Motor neuron (in vitro differentiated cells): ENCODE data around the gene EXOSC6. TPM values are rescaled to one million over a fixed set of nuclear protein-coding genes. Genes with fewer than 3 reads are reported as not detected.
A peak's percentile ranks its signal among the peaks of the same experiment; 100 is the strongest.
"Not testable (repeated sequence)": the region's sequence is repeated elsewhere in the genome, so short reads cannot be mapped to it uniquely, and the experiment has no call there.

Source experiments
- ATAC-seq, 8 experiments: fragments of 200-7000 bp; cut with Tn5 transposase; replicated peaks in 6 of 8; 2 replicates each; pipeline ENCODE4 v1.8.0; 2021; ENCODE audit warnings: mild to moderate bottlenecking in 8 of 8, moderate library complexity in 8 of 8
- H3K27ac ChIP-seq, 2 donors: fragments of 250-450 bp; sonication (Bioruptor Pico); 2 replicates each; pipeline ENCODE4 v1.9.0; 2021; ENCODE audit warnings: antibody characterized with exemption in 2 of 2, mild to moderate bottlenecking in 2 of 2, moderate library complexity in 1 of 2
- H3K4me1 ChIP-seq, 2 donors: fragments of 250-450 bp; sonication (Bioruptor Pico); replicated peaks in 1 of 2; 2 replicates each; pipeline ENCODE4 v1.6.1; 2021; ENCODE audit warnings: antibody characterized with exemption in 2 of 2, mild to moderate bottlenecking in 2 of 2, moderate library complexity in 1 of 2
- H3K4me3 ChIP-seq, 5 donors: fragments of 250-450 bp; sonication (Bioruptor Pico); 2 replicates each; pipeline ENCODE4 v1.9.0; 2021; ENCODE audit warnings: antibody characterized with exemption in 5 of 5, mild to moderate bottlenecking in 5 of 5, moderate library complexity in 4 of 5
- WGBS, 10 experiments: fragments of 450-650 bp; shearing (Covaris generic); methylation state at CpG; one replicate each; pipeline ENCODE4 v1.0.0; 2022; 5-methylcytosine and 5-hydroxymethylcytosine counted together
- in situ Hi-C, 9 experiments: fragments of 400-800 bp; cut with MboI; loops; one replicate each; pipeline ENCODE4 v1.15.0; 2021; ENCODE audit warnings: low sequenced_read_pairs in 9 of 9, low pct_unique_long_range_greater_than_20kb in 2 of 9; ENCODE audit not compliant: unreplicated experiment in 9 of 9
- total RNA-seq, 8 experiments: library from RNA; unstranded; fragments of 300-600 nt; gene quantifications; 2 replicates each; pipeline versions ENCODE4 v1.2.3 to v1.2.4, GENCODE V29; 2022

EXOSC6 gene
- 10 to 100 TPM; 20.6 to 35.2 (median 21.3) TPM for total RNA-seq

GRCh38 chr16:70251629-70252354 is at the start of gene EXOSC6:
Gene EXOSC6 (minus strand): TSS chr16:70251940. CDS start chr16:70251900, 40 bp downstream.
- 0 to 100% (median 41%) methylated on average over 1 to 32 of the region's 65 CpGs; no CpG with 5 or more reads in 4 of the 10 experiments for WGBS, 10 experiments
- H3K4me1 ChIP-seq, result peaks cover 5 to 13% of the 10 kb centered on the region in 2 donors
- H3K27ac ChIP-seq, result peak within 1 kb of the TSS; percentile 80 to 94
- in situ Hi-C loops, result loop anchor here in 1 of 9 experiments (25.0 kb wide), 1 partner anchor 89 kb away; the partner anchor contains the start of gene CLEC18C
- peak within 1 kb of the TSS; percentile 44 to 91 (median 54) for H3K4me3 ChIP-seq
- peak; percentile 73 to 93 (median 89) for ATAC-seq

- H3K4me3 ChIP-seq, result no peak overlapping the region
- H3K4me1 ChIP-seq, result peaks cover 11% of the 10 kb centered on the region in 2 donors
- no peak for ATAC-seq
- H3K27ac ChIP-seq, result no peak overlapping the region
- in situ Hi-C loops, result no loop called here
- 83 to 100% (median 100%) methylated on average over 1 of the region's 1 CpG; no CpG with 5 or more reads in 1 of the 10 experiments for WGBS, 10 experiments
These were observed 49.4 kb upstream of the EXOSC6 start for GRCh38 chr16:70301121-70301520.

- Histone ChIP-seq H3K27ac (peak within 1 kb of the TSS; percentile 85 to 90), H3K4me3 (peak within 1 kb of the TSS; percentile 76 to 91 (median 84)), H3K4me1 (peaks cover 11% of the 10 kb centered on the region in 2 donors)
- 0 to 83% (median 7%) methylated on average over 1 to 13 of the region's 37 CpGs for WGBS, 10 experiments
- ATAC-seq, result peak; percentile 92 to 98 (median 96)
- in situ Hi-C loops, result no loop called here
These were observed 47.5 kb upstream of the EXOSC6 start, which contains the start of gene DDX19B for GRCh38 chr16:70298988-70299938. Gene DDX19B (plus strand): TSS chr16:70299186. CDS start chr16:70299298, 112 bp downstream.

- in situ Hi-C loops, result no loop called here
- H3K27ac ChIP-seq, result no peak overlapping the region
- ATAC-seq, result no peak
- H3K4me3 ChIP-seq, result no peak overlapping the region
- H3K4me1 ChIP-seq, result peaks cover 11% of the 10 kb centered on the region in 2 donors
These were observed 43.9 kb upstream of the EXOSC6 start for GRCh38 chr16:70295634-70296033.

GRCh38 chr16:70294385-70295025 is 42.8 kb upstream of the EXOSC6 start:
- H3K27ac ChIP-seq, result no peak overlapping the region
- in situ Hi-C loops, result no loop called here
- peaks cover 13% of the 10 kb centered on the region in 2 donors for H3K4me1 ChIP-seq
- no peak overlapping the region for H3K4me3 ChIP-seq
- 91 to 100% (median 97%) methylated on average over 2 to 20 of the region's 28 CpGs; no CpG with 5 or more reads in 5 of the 10 experiments for WGBS, 10 experiments
- no peak for ATAC-seq

GRCh38 chr16:70292148-70292547 is 40.4 kb upstream of the EXOSC6 start:
- peaks cover 11 to 15% of the 10 kb centered on the region in 2 donors for H3K4me1 ChIP-seq
- in situ Hi-C loops, H3K4me3 ChIP-seq, ATAC-seq, H3K27ac ChIP-seq: not testable (repeated sequence)
- 90 to 100% (median 95%) methylated on average over 1 to 11 of the region's 11 CpGs; no CpG with 5 or more reads in 1 of the 10 experiments for WGBS, 10 experiments

GRCh38 chr16:70290949-70291519 is 39.3 kb upstream of the EXOSC6 start:
- in situ Hi-C loops, result no loop called here
- Histone ChIP-seq H3K27ac (no peak overlapping the region), H3K4me3 (no peak overlapping the region), H3K4me1 (peaks cover 19 to 26% of the 10 kb centered on the region in 2 donors)
- no peak for ATAC-seq

- peaks cover 20 to 26% of the 10 kb centered on the region in 2 donors for H3K4me1 ChIP-seq
- H3K27ac ChIP-seq, result peak within 1 kb of the TSS; percentile 98 to 99
- ATAC-seq, result peak; percentile 94 to 99 (median 98)
- 0 to 33% (median 0%) methylated on average over 2 to 18 of the region's 53 CpGs; no CpG with 5 or more reads in 3 of the 10 experiments for WGBS, 10 experiments
- in situ Hi-C loops, result no loop called here
- H3K4me3 ChIP-seq, result peak within 1 kb of the TSS; percentile 75 to 94 (median 88)
These were observed 37.7 kb upstream of the EXOSC6 start, which contains the start of gene AARS1 for GRCh38 chr16:70289229-70290094. Gene AARS1 (minus strand): TSS chr16:70289506. CDS start chr16:70282763, 6,743 bp downstream.

GRCh38 chr16:70287304-70287971 is 35.7 kb upstream of the EXOSC6 start:
- 70 to 100% (median 96%) methylated on average over 1 to 7 of the region's 17 CpGs; no CpG with 5 or more reads in 3 of the 10 experiments for WGBS, 10 experiments
- ATAC-seq, in situ Hi-C loops: not testable (repeated sequence)
- Histone ChIP-seq H3K27ac (peak overlapping the region; percentile 98 to 99), H3K4me1 (peaks cover 20 to 26% of the 10 kb centered on the region in 2 donors), H3K4me3 (peak overlapping the region; percentile 75 to 94 (median 88))

GRCh38 chr16:70276392-70276791 is 24.7 kb upstream of the EXOSC6 start:
- H3K4me3 ChIP-seq, result no peak overlapping the region
- in situ Hi-C loops, result no loop called here
- WGBS, 10 experiments, result 88 to 100% (median 100%) methylated on average over 1 of the region's 1 CpG; no CpG with 5 or more reads in 3 of the 10 experiments
- ATAC-seq, result no peak
- no peaks in the 10 kb centered on the region for H3K4me1 ChIP-seq
- no peak overlapping the region for H3K27ac ChIP-seq

- in situ Hi-C loops, result loop anchor here in 1 of 9 experiments (25.0 kb wide), 1 partner anchor 109 kb away; the partner anchor contains the start of gene CLEC18C
- 40 to 100% (median 89%) methylated on average over 1 to 6 of the region's 10 CpGs; no CpG with 5 or more reads in 4 of the 10 experiments for WGBS, 10 experiments
- Histone ChIP-seq H3K4me3 (no peak overlapping the region), H3K27ac (no peak overlapping the region), H3K4me1 (no peaks in the 10 kb centered on the region)
- no peak for ATAC-seq
These were observed 20.0 kb upstream of the EXOSC6 start for GRCh38 chr16:70271696-70272095.
